Stomach smooth muscle (tissue), 2 donors: ENCODE measurements around the gene LDHB.

Experiments
- H3K27ac ChIP-seq: one replicate; pipeline ENCODE4 v1.7.0; 2013; ENCODE audit warnings: mild to moderate bottlenecking, low read length, inconsistent platforms
- H3K27me3 ChIP-seq, 2 donors: one replicate each; pipeline ENCODE4 v1.7.0; 2013; ENCODE audit warnings: low read length in 2 of 2; ENCODE audit not compliant: insufficient read depth in 2 of 2, control insufficient read depth in 1 of 2
- H3K36me3 ChIP-seq, 2 donors: one replicate each; pipeline ENCODE4 v1.7.0; 2013; ENCODE audit warnings: low read length in 2 of 2; ENCODE audit not compliant: control insufficient read depth in 2 of 2, insufficient read depth in 2 of 2
- H3K4me1 ChIP-seq: one replicate; pipeline ENCODE4 v1.7.0; 2013; ENCODE audit warnings: low read length; ENCODE audit not compliant: control insufficient read depth, insufficient read depth
- H3K4me3 ChIP-seq, 2 donors: one replicate each; pipeline ENCODE4 v1.7.0; 2013; ENCODE audit warnings: low read length in 2 of 2
- H3K9ac ChIP-seq, 2 donors: one replicate each; pipeline ENCODE4 v1.7.0; 2013; ENCODE audit warnings: low read length in 2 of 2, mild to moderate bottlenecking in 1 of 2
- H3K9me3 ChIP-seq, 2 donors: one replicate each; pipeline ENCODE4 v1.7.0; 2013; ENCODE audit warnings: low read length in 2 of 2; ENCODE audit not compliant: control insufficient read depth in 2 of 2
- donor health status: healthy.
- donor health status: Pancreatic carcinoma.

LDHB gene

DNA sequence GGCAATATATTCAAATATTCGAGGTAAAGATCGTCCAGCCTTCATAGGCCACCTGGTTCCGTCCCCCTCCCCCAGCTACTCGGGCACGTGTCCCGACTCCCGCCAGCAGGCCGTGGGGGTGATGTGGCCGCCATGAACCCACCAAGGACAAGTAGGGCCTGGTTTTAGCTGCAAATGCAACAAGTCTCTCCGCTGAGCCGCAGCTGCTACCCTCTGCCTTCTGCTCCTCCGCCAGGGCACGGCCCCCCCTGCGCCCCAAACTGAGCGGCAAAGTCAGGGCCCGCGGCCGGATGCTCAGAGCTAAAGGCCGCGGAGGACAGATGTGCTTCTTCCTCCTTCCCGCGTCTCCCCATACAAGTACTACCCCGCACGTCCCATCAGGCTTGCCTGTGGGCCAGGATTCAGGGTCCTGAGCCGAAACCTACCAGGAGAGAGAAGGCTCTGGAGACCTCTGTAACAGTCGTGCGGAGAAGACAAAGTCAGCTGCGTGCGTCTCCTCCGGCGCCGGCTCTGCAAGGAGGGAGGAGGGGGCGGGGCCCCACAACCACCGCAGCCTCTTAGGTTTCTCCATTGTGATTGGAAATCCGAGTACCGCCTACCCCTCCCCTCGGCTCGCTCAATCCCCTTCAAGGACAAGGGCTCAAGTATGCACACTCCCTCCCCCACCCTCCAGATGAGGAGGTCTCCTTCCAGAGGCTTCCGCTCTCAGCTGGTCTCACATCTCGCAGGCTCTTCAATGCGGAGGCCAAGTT is at the start of gene LDHB:
Gene LDHB, minus strand, starts transcription at position 517 of the 752 bp plus-strand sequence. CDS start 3,171 bp downstream, outside the sequence.
- H3K27me3 ChIP-seq = no peaks in the 10 kb centered on the region

GRCh38 chr12:21704847-21705246 is 47.2 kb upstream of the LDHB start:
- Histone ChIP-seq H3K4me3 (no peak overlapping the region), H3K9me3 (no peaks in the 10 kb centered on the region), H3K36me3 (no peaks in the 10 kb centered on the region), H3K9ac (no peak overlapping the region), H3K27me3 (no peaks in the 10 kb centered on the region), H3K4me1 (no peaks in the 10 kb centered on the region), H3K27ac (no peak overlapping the region)

More for the DNA sequence above, at the start of gene LDHB:
- Histone ChIP-seq H3K4me1 (no peaks in the 10 kb centered on the region), H3K9me3 (no peaks in the 10 kb centered on the region), H3K36me3 (peaks cover 13 to 15% of the 10 kb centered on the region in 2 donors), H3K27ac (peak within 1 kb of the TSS; percentile 88), H3K4me3 (peak within 1 kb of the TSS; percentile 94 to 97), H3K9ac (peak within 1 kb of the TSS; percentile 86 to 94)

DNA sequence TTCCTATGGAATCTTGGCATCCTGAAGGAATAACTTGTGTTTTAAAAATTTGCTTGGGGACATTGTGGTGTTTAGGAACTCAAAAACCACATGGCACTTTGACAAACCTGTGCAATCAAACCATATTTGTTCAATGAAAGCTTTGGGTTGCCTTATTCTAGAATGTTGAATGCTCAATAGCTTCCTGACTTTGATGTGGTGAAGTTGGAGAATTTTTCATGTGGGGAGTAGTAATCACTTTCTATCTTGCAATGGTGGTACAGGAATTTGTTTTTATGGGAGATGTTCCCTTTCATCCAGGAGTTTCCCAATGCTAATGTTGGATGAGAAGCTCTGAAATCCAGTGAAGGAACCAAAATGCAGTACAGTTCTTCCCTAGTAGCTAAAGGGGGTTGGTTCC is 42.2 kb upstream of the LDHB start:
- Histone ChIP-seq H3K27me3 (no peaks in the 10 kb centered on the region), H3K9ac (no peak overlapping the region), H3K4me3 (no peak overlapping the region), H3K9me3 (no peaks in the 10 kb centered on the region), H3K36me3 (no peaks in the 10 kb centered on the region), H3K4me1 (no peaks in the 10 kb centered on the region), H3K27ac (no peak overlapping the region)

- Histone ChIP-seq H3K27ac (no peak overlapping the region), H3K9ac (no peak overlapping the region), H3K4me3 (peak overlapping the region; percentile 16 to 50), H3K27me3 (no peaks in the 10 kb centered on the region), H3K36me3 (no peaks in the 10 kb centered on the region), H3K9me3 (no peaks in the 10 kb centered on the region), H3K4me1 (no peaks in the 10 kb centered on the region)
Observed at GRCh38 chr12:21697904-21698630, 40.4 kb upstream of the LDHB start.

GRCh38 chr12:21696625-21697024 is 39.0 kb upstream of the LDHB start:
- no peaks in the 10 kb centered on the region for H3K4me1 ChIP-seq
- H3K9me3 ChIP-seq = no peaks in the 10 kb centered on the region
- H3K9ac ChIP-seq = no peak overlapping the region
- no peaks in the 10 kb centered on the region for H3K27me3 ChIP-seq
- H3K4me3 ChIP-seq = no peak overlapping the region
- H3K27ac ChIP-seq = no peak overlapping the region
- H3K36me3 ChIP-seq = no peaks in the 10 kb centered on the region

GRCh38 chr12:21695986-21696385 is 38.3 kb upstream of the LDHB start:
- H3K4me3 ChIP-seq = no peak overlapping the region
- no peaks in the 10 kb centered on the region for H3K36me3 ChIP-seq
- H3K9ac ChIP-seq = no peak overlapping the region
- no peaks in the 10 kb centered on the region for H3K27me3 ChIP-seq
- no peaks in the 10 kb centered on the region for H3K9me3 ChIP-seq
- no peak overlapping the region for H3K27ac ChIP-seq
- no peaks in the 10 kb centered on the region for H3K4me1 ChIP-seq

- H3K27ac ChIP-seq = no peak overlapping the region
- H3K9ac ChIP-seq = no peak overlapping the region
- H3K36me3 ChIP-seq = no peaks in the 10 kb centered on the region
- no peaks in the 10 kb centered on the region for H3K27me3 ChIP-seq
- H3K4me3 ChIP-seq = no peak overlapping the region
- no peaks in the 10 kb centered on the region for H3K9me3 ChIP-seq
- no peaks in the 10 kb centered on the region for H3K4me1 ChIP-seq
Observed at GRCh38 chr12:21694660-21695059, 37.0 kb upstream of the LDHB start.

- H3K27ac ChIP-seq = no peak overlapping the region
Observed at GRCh38 chr12:21691515-21691914, 33.9 kb upstream of the LDHB start.

DNA sequence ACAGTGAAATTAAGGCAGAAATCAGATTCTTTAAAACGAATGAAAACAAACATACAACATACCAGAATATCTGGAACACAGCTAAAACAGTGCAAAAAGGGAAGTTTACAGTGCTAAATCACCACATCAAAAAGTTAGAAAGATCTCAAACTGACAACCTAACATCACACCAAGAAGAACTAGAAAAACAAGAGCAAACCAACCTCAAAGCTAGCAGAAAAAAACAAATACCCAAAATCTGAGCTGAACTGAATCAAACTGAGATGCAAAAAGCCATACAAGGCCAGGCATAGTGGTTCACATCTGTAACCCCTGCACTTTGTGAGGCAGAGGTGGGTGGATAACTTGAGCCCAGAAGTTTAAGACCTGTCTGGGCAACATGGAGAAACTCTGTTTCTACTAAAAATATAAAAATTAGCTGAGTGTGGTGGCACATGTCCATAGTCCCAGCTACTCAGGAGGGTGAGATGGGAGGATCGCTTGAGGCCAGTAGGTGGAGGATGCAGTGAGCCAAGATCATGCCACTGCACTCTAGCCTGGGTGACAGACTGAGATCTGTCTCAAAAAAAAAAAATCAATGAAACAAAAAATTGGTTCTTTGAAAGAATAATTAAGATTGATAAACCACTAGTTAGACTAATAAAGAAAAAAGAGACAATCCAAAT is 33.2 kb upstream of the LDHB start:
- peaks cover 0 to 3% of the 10 kb centered on the region in 2 donors for H3K9me3 ChIP-seq
- H3K9ac ChIP-seq = no peak overlapping the region
- no peaks in the 10 kb centered on the region for H3K4me1 ChIP-seq
- no peak overlapping the region for H3K4me3 ChIP-seq
- no peak overlapping the region for H3K27ac ChIP-seq
- peaks cover 0 to 2% of the 10 kb centered on the region in 2 donors for H3K27me3 ChIP-seq
- no peaks in the 10 kb centered on the region for H3K36me3 ChIP-seq

More at GRCh38 chr12:21691515-21691914, 33.9 kb upstream of the LDHB start:
- Histone ChIP-seq H3K4me3 (no peak overlapping the region), H3K9me3 (peaks cover 0 to 3% of the 10 kb centered on the region in 2 donors), H3K4me1 (no peaks in the 10 kb centered on the region), H3K36me3 (no peaks in the 10 kb centered on the region), H3K27me3 (peaks cover 0 to 2% of the 10 kb centered on the region in 2 donors), H3K9ac (no peak overlapping the region)

GRCh38 chr12:21683115-21683514 is 25.5 kb upstream of the LDHB start:
- no peak overlapping the region for H3K4me3 ChIP-seq
- no peaks in the 10 kb centered on the region for H3K36me3 ChIP-seq
- H3K27me3 ChIP-seq = peaks cover 0 to 2% of the 10 kb centered on the region in 2 donors
- no peak overlapping the region for H3K27ac ChIP-seq
- H3K4me1 ChIP-seq = no peaks in the 10 kb centered on the region
- no peak overlapping the region for H3K9ac ChIP-seq
- no peaks in the 10 kb centered on the region for H3K9me3 ChIP-seq
